HG03175 (cell line): ENCODE results near the gene LPAR1.
"Not testable (repeated sequence)": the region's sequence is repeated elsewhere in the genome, so short reads cannot be mapped to it uniquely, and the experiment has no call there.

ENCODE experiments used
- ATAC-seq: cut with Tn5 transposase; IDR thresholded peaks from one replicate; pipeline ENCODE4 v1.9.1; 2021; ENCODE audit warnings: mild to moderate bottlenecking, moderate library complexity; ENCODE audit not compliant: unreplicated experiment

LPAR1 gene

GRCh38 chr9:111038331-111039230 lies at the start of gene LPAR1:
TSS of gene LPAR1 (minus strand) at chr9:111038470. CDS start at chr9:110972117, 66,353 bp downstream.
- peak; percentile 13 for ATAC-seq

- ATAC-seq = no peak
Measured at GRCh38 chr9:111078391-111079038, 40.2 kb upstream of the LPAR1 start.

- ATAC-seq = no peak
Measured at GRCh38 chr9:111076519-111076918, 38.2 kb upstream of the LPAR1 start.

GRCh38 chr9:111076042-111076441 lies 37.8 kb upstream of the LPAR1 start:
- no peak for ATAC-seq

- ATAC-seq = no peak
Measured at GRCh38 chr9:111074395-111074794, 36.1 kb upstream of the LPAR1 start.

- no peak for ATAC-seq
Measured at GRCh38 chr9:111069183-111069582, 30.9 kb upstream of the LPAR1 start.

GRCh38 chr9:111068771-111069170 lies 30.5 kb upstream of the LPAR1 start:
- no peak for ATAC-seq

GRCh38 chr9:111068383-111068730 lies 30.1 kb upstream of the LPAR1 start:
- ATAC-seq = no peak

- ATAC-seq = no peak
Measured at GRCh38 chr9:111066468-111066867, 28.2 kb upstream of the LPAR1 start.

- no peak for ATAC-seq
Measured at GRCh38 chr9:111065414-111065813, 27.1 kb upstream of the LPAR1 start.

- ATAC-seq = no peak
Measured at GRCh38 chr9:111064160-111064837, 26.0 kb upstream of the LPAR1 start.

GRCh38 chr9:111063332-111063731 lies 25.1 kb upstream of the LPAR1 start:
- no peak for ATAC-seq

- no peak for ATAC-seq
Measured at GRCh38 chr9:111058166-111058565, 19.9 kb upstream of the LPAR1 start.

- ATAC-seq = no peak
Measured at GRCh38 chr9:111056538-111056937, 18.3 kb upstream of the LPAR1 start.

- ATAC-seq = no peak
Measured at GRCh38 chr9:111052791-111053190, 14.5 kb upstream of the LPAR1 start.

GRCh38 chr9:111051400-111051799 lies 13.1 kb upstream of the LPAR1 start:
- ATAC-seq = no peak

GRCh38 chr9:111050819-111051218 lies 12.5 kb upstream of the LPAR1 start:
- ATAC-seq = no peak

GRCh38 chr9:111047287-111047686 lies 9.0 kb upstream of the LPAR1 start:
- ATAC-seq = not testable (repeated sequence)

GRCh38 chr9:111041902-111042301 lies 3.6 kb upstream of the LPAR1 start:
- ATAC-seq = no peak

- no peak for ATAC-seq
Measured at GRCh38 chr9:111040494-111040893, 2.2 kb upstream of the LPAR1 start.

GRCh38 chr9:111039231-111039906 lies 1.1 kb upstream of the LPAR1 start:
- peak; percentile 80 for ATAC-seq
